Liver (tissue), 3 donors: ENCODE data around the gene TWNK.

ENCODE experiments used
- EGR1 ChIP-seq, 2 donors: IDR thresholded peaks; 2 replicates each; pipeline ENCODE4 v1.6.1; 2016 to 2018; ENCODE audit warnings: antibody characterized with exemption in 2 of 2, low read depth in 2 of 2
- FOXA1 ChIP-seq: IDR thresholded peaks from 2 replicates; pipeline ENCODE4 v1.6.1; 2016; ENCODE audit warnings: antibody characterized with exemption
- GABPA ChIP-seq, 2 donors: IDR thresholded peaks in 1 of 2; conservative IDR thresholded peaks in 1 of 2; 2 replicates each; pipeline ENCODE4 v1.6.1; 2016; ENCODE audit warnings: antibody characterized with exemption in 2 of 2, mild to moderate bottlenecking in 1 of 2, moderate library complexity in 1 of 2
- TF ChIP-seq, protein P1 (sequence below): fragments of 150-350 bp; IDR thresholded peaks from 2 replicates; pipeline ENCODE4 v1.5.1; 2017; ENCODE audit warnings: improper control_type of control experiment, low read depth, low read length; ENCODE audit not compliant: missing input control
- donor health status: healthy.
- donor health status: healthy.

DNA sequence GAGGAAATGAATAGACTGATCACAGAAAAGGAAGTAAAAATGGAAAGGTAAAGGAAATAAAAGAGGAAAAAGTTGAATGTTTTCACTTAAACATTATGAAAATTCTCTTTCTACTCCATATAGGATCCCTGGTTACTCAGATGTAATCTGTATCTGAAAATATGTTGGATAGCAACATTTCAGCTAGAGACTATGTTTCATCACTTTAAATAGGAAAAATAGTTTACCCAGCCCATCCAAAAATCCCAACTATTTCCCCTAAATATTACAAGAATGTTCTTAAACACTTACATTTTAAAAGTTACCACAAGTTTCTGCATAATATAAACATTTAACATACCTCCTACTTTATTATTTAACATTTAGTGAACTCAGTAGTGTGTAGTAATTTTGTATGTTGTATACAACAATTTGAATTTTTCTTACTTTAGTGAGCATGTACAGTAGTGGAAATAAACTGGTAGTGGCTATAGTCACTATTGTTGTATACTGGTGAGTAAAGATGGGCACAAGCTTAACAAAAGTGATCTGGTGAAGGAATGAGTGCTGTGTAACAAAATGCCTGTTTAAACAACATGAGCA is 47.5 kb upstream of the TWNK start:
- TF ChIP-seq, protein P1, sequence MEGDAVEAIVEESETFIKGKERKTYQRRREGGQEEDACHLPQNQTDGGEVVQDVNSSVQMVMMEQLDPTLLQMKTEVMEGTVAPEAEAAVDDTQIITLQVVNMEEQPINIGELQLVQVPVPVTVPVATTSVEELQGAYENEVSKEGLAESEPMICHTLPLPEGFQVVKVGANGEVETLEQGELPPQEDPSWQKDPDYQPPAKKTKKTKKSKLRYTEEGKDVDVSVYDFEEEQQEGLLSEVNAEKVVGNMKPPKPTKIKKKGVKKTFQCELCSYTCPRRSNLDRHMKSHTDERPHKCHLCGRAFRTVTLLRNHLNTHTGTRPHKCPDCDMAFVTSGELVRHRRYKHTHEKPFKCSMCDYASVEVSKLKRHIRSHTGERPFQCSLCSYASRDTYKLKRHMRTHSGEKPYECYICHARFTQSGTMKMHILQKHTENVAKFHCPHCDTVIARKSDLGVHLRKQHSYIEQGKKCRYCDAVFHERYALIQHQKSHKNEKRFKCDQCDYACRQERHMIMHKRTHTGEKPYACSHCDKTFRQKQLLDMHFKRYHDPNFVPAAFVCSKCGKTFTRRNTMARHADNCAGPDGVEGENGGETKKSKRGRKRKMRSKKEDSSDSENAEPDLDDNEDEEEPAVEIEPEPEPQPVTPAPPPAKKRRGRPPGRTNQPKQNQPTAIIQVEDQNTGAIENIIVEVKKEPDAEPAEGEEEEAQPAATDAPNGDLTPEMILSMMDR, result no peak
- TF ChIP-seq FOXA1 (no peak), GABPA (IDR thresholded peaks at IDR 0.05 in 1 of 2, conservative IDR thresholded peaks at IDR 0.05 in 1 of 2) (no peak), EGR1 (IDR thresholded peaks at IDR 0.05; ENCODE audit: low read depth in 2 of 2) (no peak)
